ENCODE data around the gene TTC16. TPM values are rescaled to one million over a fixed set of nuclear protein-coding genes. Genes with fewer than 3 reads are reported as not detected.

TTC16 gene
- total RNA-seq, 2 experiments from 2014 or later = 1.6 to 2.1 TPM

DNA sequence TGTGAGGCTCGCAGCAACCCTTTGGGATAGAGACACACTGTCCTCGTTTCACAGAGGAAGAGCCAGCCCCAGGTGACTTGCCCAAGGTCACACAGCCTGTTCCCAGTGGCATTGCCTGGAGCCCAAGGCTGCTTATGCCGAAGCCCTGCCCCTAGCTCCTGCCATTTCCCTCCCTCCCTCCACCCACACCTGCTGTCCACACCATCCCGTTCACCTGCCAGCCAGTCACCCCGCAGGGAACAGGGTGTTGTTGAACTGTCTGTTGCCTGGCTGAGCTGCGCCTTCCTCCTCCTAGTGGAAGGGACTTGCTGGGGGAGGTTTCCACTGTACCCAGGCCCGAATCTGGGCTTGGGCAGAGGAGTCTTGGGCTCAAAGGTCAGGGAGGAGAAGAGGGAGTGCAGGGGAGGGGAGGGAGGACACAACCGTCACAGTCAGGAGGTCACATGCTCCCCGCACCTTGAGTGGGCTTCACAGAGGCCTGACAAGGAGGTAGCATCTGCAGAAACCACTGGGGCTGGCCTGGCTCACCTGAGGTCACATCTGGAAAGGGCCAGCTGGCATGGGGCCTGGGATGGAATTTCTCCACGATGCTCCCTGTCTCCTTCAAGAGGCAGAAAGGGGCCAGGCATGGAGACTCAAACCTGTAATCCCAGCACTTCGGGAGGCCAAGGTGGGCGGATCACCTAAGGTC is 6.3 kb downstream of the TTC16 start:
- ChIA-PET CTCF (interaction anchor here (0.6 kb wide), 1 partner anchor 13 kb away, joined by 3 read pairs; the partner anchor contains the start of gene TOR2A), POLR2A (no interaction called here)
- H3K9me3 Mint-ChIP-seq = no peaks in the 10 kb centered on the region
- H3K4me3 ChIP-seq (ENCODE audit: low read length) = no peak overlapping the region
- peaks cover 10% of the 10 kb centered on the region for H3K4me1 Mint-ChIP-seq (ENCODE audit: low read depth)
- ATAC-seq (ENCODE audit: poor library complexity) = no peak
- H3K27me3 Mint-ChIP-seq = no peaks in the 10 kb centered on the region
- H3K9me3 ChIP-seq (ENCODE audit: control insufficient read depth in 1 of 2, insufficient read depth in 1 of 2, low read length in 2 of 2) = no peaks in the 10 kb centered on the region
- H3K27ac Mint-ChIP-seq = no peak overlapping the region
- intact Hi-C loops (cut with DNase I, micrococcal nuclease) = no loop called here
- H3K27me3 ChIP-seq (ENCODE audit: control insufficient read depth in 1 of 2, insufficient read depth in 2 of 2, low read length in 2 of 2) = no peaks in the 10 kb centered on the region
- no peak for DNase-seq
- H3K27ac ChIP-seq (ENCODE audit: low read depth in 1 of 2, low read length in 2 of 2) = no peak overlapping the region
- TF ChIP-seq, protein P1, sequence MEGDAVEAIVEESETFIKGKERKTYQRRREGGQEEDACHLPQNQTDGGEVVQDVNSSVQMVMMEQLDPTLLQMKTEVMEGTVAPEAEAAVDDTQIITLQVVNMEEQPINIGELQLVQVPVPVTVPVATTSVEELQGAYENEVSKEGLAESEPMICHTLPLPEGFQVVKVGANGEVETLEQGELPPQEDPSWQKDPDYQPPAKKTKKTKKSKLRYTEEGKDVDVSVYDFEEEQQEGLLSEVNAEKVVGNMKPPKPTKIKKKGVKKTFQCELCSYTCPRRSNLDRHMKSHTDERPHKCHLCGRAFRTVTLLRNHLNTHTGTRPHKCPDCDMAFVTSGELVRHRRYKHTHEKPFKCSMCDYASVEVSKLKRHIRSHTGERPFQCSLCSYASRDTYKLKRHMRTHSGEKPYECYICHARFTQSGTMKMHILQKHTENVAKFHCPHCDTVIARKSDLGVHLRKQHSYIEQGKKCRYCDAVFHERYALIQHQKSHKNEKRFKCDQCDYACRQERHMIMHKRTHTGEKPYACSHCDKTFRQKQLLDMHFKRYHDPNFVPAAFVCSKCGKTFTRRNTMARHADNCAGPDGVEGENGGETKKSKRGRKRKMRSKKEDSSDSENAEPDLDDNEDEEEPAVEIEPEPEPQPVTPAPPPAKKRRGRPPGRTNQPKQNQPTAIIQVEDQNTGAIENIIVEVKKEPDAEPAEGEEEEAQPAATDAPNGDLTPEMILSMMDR (IDR thresholded peaks at IDR 0.05) = no peak
- H3K4me3 Mint-ChIP-seq = no peak overlapping the region
- H3K36me3 Mint-ChIP-seq (ENCODE audit: low read depth) = no peaks in the 10 kb centered on the region
- H3K4me1 ChIP-seq (ENCODE audit: insufficient read depth, low read length) = peaks cover 37% of the 10 kb centered on the region
- no peaks in the 10 kb centered on the region for H3K36me3 ChIP-seq (ENCODE audit: insufficient read depth, low read length)

DNA sequence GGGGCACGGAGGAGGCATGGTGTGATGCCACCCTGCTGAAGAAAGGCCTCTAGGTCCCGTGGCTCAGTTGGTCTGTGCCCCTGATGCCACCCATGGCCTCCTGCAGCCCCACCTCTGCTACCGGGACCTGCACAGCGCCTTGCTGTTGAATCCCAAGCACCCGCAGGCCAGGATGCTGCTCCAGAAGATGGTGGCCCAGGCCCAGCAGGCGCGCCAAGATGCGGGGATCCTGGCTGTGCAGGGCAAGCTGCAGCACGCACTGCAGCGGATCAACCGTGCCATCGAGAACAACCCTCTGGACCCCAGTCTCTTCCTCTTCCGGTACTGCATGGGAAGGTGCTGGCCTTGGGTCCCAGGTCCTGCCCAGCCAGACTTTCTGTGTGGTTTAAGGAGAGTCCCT is 7.1 kb downstream of the TTC16 start:
- ChIA-PET CTCF (interaction anchor here (2.7 kb wide), 1 partner anchor 12 kb away, joined by 7 read pairs; the partner anchor contains the start of gene TOR2A), POLR2A (no interaction called here)
- no peak for DNase-seq
- Histone ChIP-seq H3K27me3 (ENCODE audit: control insufficient read depth in 1 of 2, insufficient read depth in 2 of 2, low read length in 2 of 2) (no peaks in the 10 kb centered on the region), H3K9me3 (ENCODE audit: control insufficient read depth in 1 of 2, insufficient read depth in 1 of 2, low read length in 2 of 2) (no peaks in the 10 kb centered on the region), H3K4me1 (ENCODE audit: insufficient read depth, low read length) (peaks cover 37% of the 10 kb centered on the region), H3K4me3 (ENCODE audit: low read length) (no peak overlapping the region), H3K36me3 (ENCODE audit: insufficient read depth, low read length) (no peaks in the 10 kb centered on the region), H3K27ac (ENCODE audit: low read depth in 1 of 2, low read length in 2 of 2) (no peak overlapping the region)
- peaks cover 10% of the 10 kb centered on the region for H3K4me1 Mint-ChIP-seq (ENCODE audit: low read depth)
- intact Hi-C loops (cut with DNase I, micrococcal nuclease) = no loop called here
- H3K27ac Mint-ChIP-seq = no peak overlapping the region
- TF ChIP-seq, protein P1 (IDR thresholded peaks at IDR 0.05) = no peak
- ATAC-seq (ENCODE audit: poor library complexity) = no peak
- no peaks in the 10 kb centered on the region for H3K27me3 Mint-ChIP-seq
- no peaks in the 10 kb centered on the region for H3K9me3 Mint-ChIP-seq
- no peaks in the 10 kb centered on the region for H3K36me3 Mint-ChIP-seq (ENCODE audit: low read depth)
- no peak overlapping the region for H3K4me3 Mint-ChIP-seq

DNA sequence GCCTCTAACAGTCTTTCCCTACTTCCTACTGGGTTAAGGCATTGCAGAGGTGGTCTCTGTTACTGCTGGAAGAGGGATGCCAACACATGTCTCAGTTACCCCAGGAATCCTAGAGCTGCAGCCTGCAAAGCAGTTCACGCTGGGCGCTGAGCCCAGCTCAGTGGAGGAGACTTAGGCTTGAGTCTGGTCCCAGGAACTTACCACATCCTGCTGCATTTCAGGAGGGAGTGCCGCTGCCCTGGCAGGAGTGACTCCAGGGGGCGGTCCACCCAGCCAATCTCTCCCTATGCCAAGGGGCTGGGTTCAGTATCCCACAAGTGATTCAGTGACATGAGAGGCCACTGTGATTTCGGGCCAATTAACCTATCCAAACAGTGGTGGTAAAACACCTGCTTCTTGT is 7.6 kb downstream of the TTC16 start:
- no peak overlapping the region for H3K27ac Mint-ChIP-seq

More for the DNA sequence above, 7.6 kb downstream of the TTC16 start:
- no peaks in the 10 kb centered on the region for H3K36me3 Mint-ChIP-seq (ENCODE audit: low read depth)
- no peak for ATAC-seq (ENCODE audit: poor library complexity)
- no peaks in the 10 kb centered on the region for H3K36me3 ChIP-seq (ENCODE audit: insufficient read depth, low read length)
- ChIA-PET CTCF (interaction anchor here (2.7 kb wide), 1 partner anchor 11 kb away, joined by 7 read pairs; the partner anchor contains the start of gene TOR2A), POLR2A (no interaction called here)
- peaks cover 10% of the 10 kb centered on the region for H3K4me1 Mint-ChIP-seq (ENCODE audit: low read depth)
- H3K9me3 ChIP-seq (ENCODE audit: control insufficient read depth in 1 of 2, insufficient read depth in 1 of 2, low read length in 2 of 2) = no peaks in the 10 kb centered on the region
- no peak overlapping the region for H3K4me3 Mint-ChIP-seq
- H3K27ac ChIP-seq (ENCODE audit: low read depth in 1 of 2, low read length in 2 of 2) = no peak overlapping the region
- DNase-seq = no peak
- no peaks in the 10 kb centered on the region for H3K9me3 Mint-ChIP-seq
- TF ChIP-seq, protein P1 (IDR thresholded peaks at IDR 0.05) = no peak
- H3K4me1 ChIP-seq (ENCODE audit: insufficient read depth, low read length) = peaks cover 37% of the 10 kb centered on the region
- H3K4me3 ChIP-seq (ENCODE audit: low read length) = no peak overlapping the region
- H3K27me3 Mint-ChIP-seq = no peaks in the 10 kb centered on the region
- intact Hi-C loops (cut with DNase I, micrococcal nuclease) = no loop called here
- H3K27me3 ChIP-seq (ENCODE audit: control insufficient read depth in 1 of 2, insufficient read depth in 2 of 2, low read length in 2 of 2) = no peaks in the 10 kb centered on the region
